Stimulated activated CD4-positive, alpha-beta T cell treated with anti-CD3 and anti-CD28 coated beads, Interleukin-1b, Interleukin-23, amount 100 ng/mL, for 4 hours (primary cell): ENCODE results near the gene NR5A1.
A peak's percentile ranks its signal among the peaks of the same experiment; 100 is the strongest.

ENCODE experiments used
- DNase-seq, 2 donors: peaks; one replicate each; pipeline ENCODE4 v3.0.0-alpha.2; 2020; ENCODE audit warnings: low read depth in 2 of 2

Gene NR5A1

GRCh38 chr9:124506931-124507879 lies at the start of gene NR5A1:
NR5A1 (minus strand) TSS chr9:124507399; CDS start chr9:124503395, 4,004 bp downstream.
- DNase-seq: no peak

- DNase-seq: no peak
Observed at GRCh38 chr9:124555043-124555442, 47.8 kb upstream of the NR5A1 start.

GRCh38 chr9:124553738-124554137 lies 46.5 kb upstream of the NR5A1 start:
- no peak for DNase-seq

GRCh38 chr9:124552273-124552605 lies 45.0 kb upstream of the NR5A1 start:
- DNase-seq: no peak

GRCh38 chr9:124551472-124552272 lies 44.5 kb upstream of the NR5A1 start:
- DNase-seq: peak in 1 of 2 donors; percentile 1

GRCh38 chr9:124550072-124550471 lies 42.9 kb upstream of the NR5A1 start:
- DNase-seq: no peak

GRCh38 chr9:124549016-124549415 lies 41.8 kb upstream of the NR5A1 start:
- no peak for DNase-seq

GRCh38 chr9:124544535-124544934 lies 37.3 kb upstream of the NR5A1 start:
- DNase-seq: no peak

GRCh38 chr9:124541824-124542223 lies 34.6 kb upstream of the NR5A1 start:
- no peak for DNase-seq

GRCh38 chr9:124537926-124538325 lies 30.7 kb upstream of the NR5A1 start:
- DNase-seq: no peak

GRCh38 chr9:124535846-124536245 lies 28.6 kb upstream of the NR5A1 start:
- no peak for DNase-seq

- no peak for DNase-seq
Observed at GRCh38 chr9:124532897-124533296, 25.7 kb upstream of the NR5A1 start.

- DNase-seq: no peak
Observed at GRCh38 chr9:124531115-124531514, 23.9 kb upstream of the NR5A1 start.

GRCh38 chr9:124530246-124530645 lies 23.0 kb upstream of the NR5A1 start:
- no peak for DNase-seq

GRCh38 chr9:124527781-124528180 lies 20.6 kb upstream of the NR5A1 start:
- no peak for DNase-seq

- DNase-seq: no peak
Observed at GRCh38 chr9:124526174-124526573, 19.0 kb upstream of the NR5A1 start.

- no peak for DNase-seq
Observed at GRCh38 chr9:124522121-124523098, 15.2 kb upstream of the NR5A1 start.

- DNase-seq: no peak
Observed at GRCh38 chr9:124521142-124521541, 13.9 kb upstream of the NR5A1 start.

- DNase-seq: no peak
Observed at GRCh38 chr9:124520206-124520596, 13.0 kb upstream of the NR5A1 start.

GRCh38 chr9:124518116-124518515 lies 10.9 kb upstream of the NR5A1 start:
- no peak for DNase-seq

- DNase-seq: no peak
Observed at GRCh38 chr9:124517600-124517999, 10.4 kb upstream of the NR5A1 start.

- DNase-seq: no peak
Observed at GRCh38 chr9:124514874-124515273, 7.7 kb upstream of the NR5A1 start.
